ENCODE results near the gene PSMD1. TPM values are rescaled to one million over a fixed set of nuclear protein-coding genes. Genes with fewer than 3 reads are reported as not detected.

Gene PSMD1
- total RNA-seq, 1 experiment from 2014 or later, result 167 TPM

DNA sequence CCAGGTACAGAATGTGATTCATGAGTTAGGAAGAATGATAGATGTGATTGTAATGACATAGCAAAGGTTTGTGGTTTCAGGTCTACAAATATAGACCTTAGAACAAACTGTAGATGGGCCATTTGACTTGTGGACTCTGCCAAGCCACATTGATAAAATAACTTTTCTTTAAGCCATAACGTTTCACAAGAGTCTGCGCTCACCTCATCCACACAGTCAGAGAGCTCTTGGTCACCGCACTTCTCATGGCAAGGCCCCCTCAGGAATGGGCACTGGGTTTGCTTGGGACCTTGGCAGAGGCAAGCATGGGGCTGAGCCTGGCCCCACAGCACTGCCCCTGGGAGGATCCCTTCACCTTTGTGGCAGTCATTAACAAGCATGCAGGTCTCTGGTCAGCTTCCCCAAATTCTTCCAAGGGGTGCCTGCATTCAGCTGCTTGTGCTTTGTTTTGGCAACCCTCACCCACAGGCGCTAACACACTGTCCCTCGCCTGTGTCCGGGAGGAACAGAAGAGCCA lies 155.7 kb downstream of the PSMD1 start:
- H3K27ac ChIP-seq, result no peak overlapping the region
- 0 out of 2 replicates have a peak, but pooled peaks cover 2% of the 10 kb centered on the region for H3K36me3 ChIP-seq
- no peak overlapping the region for H3K4me3 ChIP-seq
- no peak for DNase-seq
- no peaks in the 10 kb centered on the region for H3K4me1 ChIP-seq
- H3K9me3 ChIP-seq (replicated peaks), result no peaks in the 10 kb centered on the region
- no peaks in the 10 kb centered on the region for H3K27me3 ChIP-seq

DNA sequence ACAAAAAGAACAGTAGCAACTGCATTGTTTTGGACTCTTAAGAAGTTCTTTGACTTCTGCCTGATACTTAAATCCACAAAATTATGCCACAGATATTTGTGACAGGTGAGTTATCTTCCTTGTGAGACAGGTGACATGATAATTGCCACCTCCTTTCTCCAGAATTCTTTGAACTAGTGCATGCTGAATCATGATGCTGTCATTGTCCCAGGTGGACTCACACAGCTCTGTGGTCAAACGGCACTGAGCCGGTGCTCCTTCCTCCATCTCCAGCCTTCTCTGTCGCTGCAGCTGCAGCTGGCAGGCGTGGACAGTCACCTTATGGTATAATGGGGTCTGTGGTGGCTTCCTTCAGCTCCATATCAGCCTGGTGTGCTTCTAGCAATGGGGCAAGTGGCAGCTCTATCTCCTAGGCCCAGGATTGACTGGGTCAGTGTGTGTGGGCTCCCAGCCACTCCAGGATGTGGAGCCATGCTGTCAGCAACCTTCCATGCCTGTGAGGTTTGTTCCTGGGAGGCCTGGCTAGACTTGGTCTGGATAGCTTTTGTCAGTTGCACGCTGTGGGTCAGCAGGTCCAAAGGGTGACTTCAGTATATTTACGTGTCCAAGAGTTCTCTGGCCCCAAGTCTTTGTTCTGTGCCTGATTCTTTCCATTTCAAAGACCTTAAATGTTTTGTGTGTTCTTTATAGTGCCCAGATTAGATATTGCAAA lies 157.4 kb downstream of the PSMD1 start:
- H3K4me1 ChIP-seq, result no peaks in the 10 kb centered on the region
- no peaks in the 10 kb centered on the region for H3K27me3 ChIP-seq
- no peak for DNase-seq
- peaks cover 6% of the 10 kb centered on the region; the same call in 1 of the 2 replicates for H3K36me3 ChIP-seq
- H3K9me3 ChIP-seq (replicated peaks), result no peaks in the 10 kb centered on the region
- H3K4me3 ChIP-seq, result no peak overlapping the region
- no peak overlapping the region for H3K27ac ChIP-seq

DNA sequence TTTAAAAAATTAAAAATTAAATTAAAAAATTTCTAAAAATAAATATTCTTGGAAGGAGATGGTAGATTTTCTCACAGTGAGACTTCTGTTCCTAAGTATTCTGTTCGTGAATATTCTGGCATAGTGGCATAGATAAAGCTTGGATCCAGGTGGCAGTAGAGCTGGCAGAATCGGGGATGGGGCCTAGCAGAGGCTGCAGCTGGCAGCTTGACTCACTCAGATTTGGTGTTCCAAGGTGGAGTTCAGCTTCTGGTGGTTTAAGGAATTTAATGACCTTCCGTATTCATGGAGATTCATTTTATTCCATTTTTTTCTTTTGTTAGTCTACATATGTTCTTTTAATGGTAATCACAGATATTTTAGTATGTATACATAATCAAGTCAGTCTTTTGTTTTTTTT lies 161.7 kb downstream of the PSMD1 start:
- Histone ChIP-seq H3K27me3 (no peaks in the 10 kb centered on the region), H3K4me3 (no peak overlapping the region), H3K27ac (no peak overlapping the region), H3K9me3 (replicated peaks) (no peaks in the 10 kb centered on the region), H3K4me1 (peaks cover 6% of the 10 kb centered on the region; the same call in 1 of the 2 replicates), H3K36me3 (peaks cover 9% of the 10 kb centered on the region)
- DNase-seq, result no peak

DNA sequence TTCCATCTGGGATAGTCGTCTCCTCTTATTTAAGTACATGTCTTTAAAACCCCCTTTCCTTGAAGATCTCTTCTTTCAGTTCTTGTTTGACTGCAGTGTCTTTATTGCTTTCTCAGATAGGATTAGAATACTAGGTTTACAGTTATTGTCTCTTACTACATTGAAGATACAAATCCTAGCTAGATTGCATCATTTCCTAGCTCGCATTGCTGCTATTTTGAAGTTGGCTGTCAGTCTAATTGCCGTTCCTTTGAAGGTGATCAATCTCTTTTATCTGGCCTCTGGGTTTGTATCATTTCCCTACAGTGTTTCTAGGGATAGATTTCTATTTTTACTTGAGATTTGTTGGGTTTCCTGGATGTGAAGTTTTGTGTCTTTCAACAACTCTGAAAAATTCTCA lies 162.6 kb downstream of the PSMD1 start:
- no peak for DNase-seq
- H3K27ac ChIP-seq, result no peak overlapping the region

DNA sequence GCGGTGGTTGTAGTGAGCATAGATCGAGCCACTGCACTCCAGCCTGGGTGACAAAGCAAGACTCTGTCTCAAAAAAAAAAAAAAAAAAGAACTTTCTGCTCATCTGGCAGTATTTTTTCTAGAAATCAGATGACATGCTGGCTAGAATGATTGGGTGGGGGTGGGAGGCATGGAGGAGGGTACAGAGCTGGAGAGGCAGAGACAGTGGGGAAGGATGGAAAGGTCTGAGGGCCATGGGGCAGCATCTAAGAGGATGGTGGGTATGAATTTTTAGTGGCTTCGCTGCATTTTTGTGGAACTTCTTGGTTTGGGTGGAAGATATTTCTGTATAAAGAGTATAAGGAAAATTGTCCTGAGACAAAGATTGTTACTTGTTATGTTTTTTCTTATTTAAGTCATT lies 165.1 kb downstream of the PSMD1 start:
- Histone ChIP-seq H3K4me3 (no peak overlapping the region), H3K36me3 (peaks cover 11% of the 10 kb centered on the region), H3K27me3 (no peaks in the 10 kb centered on the region), H3K4me1 (peaks cover 6% of the 10 kb centered on the region; the same call in 1 of the 2 replicates), H3K27ac (no peak overlapping the region; the same call in 1 of the 2 replicates), H3K9me3 (replicated peaks) (no peaks in the 10 kb centered on the region)
- no peak for DNase-seq

More for the DNA sequence above, 162.6 kb downstream of the PSMD1 start:
- Histone ChIP-seq H3K9me3 (replicated peaks) (no peaks in the 10 kb centered on the region), H3K4me3 (no peak overlapping the region), H3K36me3 (peaks cover 9% of the 10 kb centered on the region), H3K4me1 (peaks cover 6% of the 10 kb centered on the region; the same call in 1 of the 2 replicates), H3K27me3 (no peaks in the 10 kb centered on the region)

Other genes with a start within 250 kb of the PSMD1 start
- 18.1 and 20.9 TPM in 2 replicates for gene ITM2C, start 191.9 kb upstream of the PSMD1 start, total RNA-seq (2014; rRNA removed; shearing (Covaris generic))
- gene GPR55, start 131.6 kb upstream of the PSMD1 start, total RNA-seq (2014; rRNA removed; shearing (Covaris generic)), result 0.10 TPM in 1 of 2 replicates, not detected in the other
- not detected in 2 replicates for gene SPATA3, start 60.7 kb upstream of the PSMD1 start, total RNA-seq (2014; rRNA removed; shearing (Covaris generic))
- gene C2orf72, start 19.3 kb upstream of the PSMD1 start, total RNA-seq (2014; rRNA removed; shearing (Covaris generic)), result not detected in 2 replicates
- 0.15 and 0.32 TPM in 2 replicates for gene HTR2B, start 68.2 kb downstream of the PSMD1 start, total RNA-seq (2014; rRNA removed; shearing (Covaris generic))
- gene ARMC9, start 141.8 kb downstream of the PSMD1 start, total RNA-seq (2014; rRNA removed; shearing (Covaris generic)), result 16.3 and 19.9 TPM in 2 replicates